BLaER1 (cell line): ENCODE measurements around the gene SERTAD3.

Experiments
- H3K27ac ChIP-seq: shearing (Covaris generic); formaldehyde crosslinking; 2 replicates; pipeline ENCODE4 v1.8.1; 2022
- H3K27me3 ChIP-seq: shearing (Covaris generic); formaldehyde crosslinking; 2 replicates; pipeline ENCODE4 v1.8.1; 2022
- H3K36me3 ChIP-seq: shearing (Covaris generic); formaldehyde crosslinking; 2 replicates; pipeline ENCODE4 v1.8.1; 2022
- H3K4me1 ChIP-seq: shearing (Covaris generic); formaldehyde crosslinking; 2 replicates; pipeline ENCODE4 v1.8.1; 2022
- H3K4me2 ChIP-seq: shearing (Covaris generic); formaldehyde crosslinking; 2 replicates; pipeline ENCODE4 v1.8.1; 2022
- H3K4me3 ChIP-seq: shearing (Covaris generic); formaldehyde crosslinking; 2 replicates; pipeline ENCODE4 v1.8.1; 2022
- H3K9ac ChIP-seq: shearing (Covaris generic); formaldehyde crosslinking; 2 replicates; pipeline ENCODE4 v1.8.1; 2022
- H3K9me3 ChIP-seq: shearing (Covaris generic); formaldehyde crosslinking; 2 replicates; pipeline ENCODE4 v1.8.1; 2022
- H4K20me1 ChIP-seq: shearing (Covaris generic); formaldehyde crosslinking; 2 replicates; pipeline ENCODE4 v1.8.1; 2022
- Cebpa-rat ChIP-seq: shearing (Covaris generic); IDR thresholded peaks from 2 replicates; pipeline ENCODE4 v1.8.1; 2022

The SERTAD3 gene

DNA sequence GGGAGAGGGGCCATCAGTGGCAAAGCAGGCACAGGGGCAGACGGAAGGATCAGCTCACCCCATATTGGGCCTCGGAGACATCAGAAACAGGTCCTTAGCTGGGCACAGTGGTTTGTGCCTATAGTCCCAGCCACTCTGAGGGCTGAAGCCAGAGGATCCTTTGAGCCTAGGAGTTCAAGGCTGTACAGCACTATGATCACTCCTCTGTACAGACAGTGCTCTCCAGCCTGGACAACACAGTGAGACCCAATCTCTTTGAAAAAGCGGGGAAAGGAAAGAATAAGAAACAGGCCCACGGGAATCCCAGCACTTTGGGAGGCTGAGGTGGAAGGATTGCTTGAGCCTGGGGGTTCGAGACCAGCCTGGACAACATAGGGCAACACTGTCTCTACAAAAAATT, 24.4 kb downstream of the SERTAD3 start:
- H3K36me3 ChIP-seq: peaks cover 13% of the 10 kb centered on the region
- H3K9me3 ChIP-seq: no peaks in the 10 kb centered on the region
- H3K4me3 ChIP-seq: no peak overlapping the region
- H3K9ac ChIP-seq: no peak overlapping the region
- peaks cover 75% of the 10 kb centered on the region for H3K4me1 ChIP-seq
- TF ChIP-seq Cebpa-rat: no peak
- no peak overlapping the region for H3K27ac ChIP-seq
- H4K20me1 ChIP-seq: no peaks in the 10 kb centered on the region
- H3K27me3 ChIP-seq: no peaks in the 10 kb centered on the region
- H3K4me2 ChIP-seq: no peak overlapping the region

GRCh38 chr19:40419066-40419612, 25.0 kb downstream of the SERTAD3 start:
- no peak for TF ChIP-seq Cebpa-rat
- H3K36me3 ChIP-seq: peaks cover 13% of the 10 kb centered on the region
- H3K27me3 ChIP-seq: no peaks in the 10 kb centered on the region
- H3K27ac ChIP-seq: 0 out of 2 replicates have a peak overlapping the region, but pooled peaks have one; percentile 13
- no peak overlapping the region for H3K4me3 ChIP-seq
- H3K4me2 ChIP-seq: no peak overlapping the region
- no peak overlapping the region for H3K9ac ChIP-seq
- no peaks in the 10 kb centered on the region for H4K20me1 ChIP-seq
- H3K4me1 ChIP-seq: peaks cover 75% of the 10 kb centered on the region
- H3K9me3 ChIP-seq: no peaks in the 10 kb centered on the region

DNA sequence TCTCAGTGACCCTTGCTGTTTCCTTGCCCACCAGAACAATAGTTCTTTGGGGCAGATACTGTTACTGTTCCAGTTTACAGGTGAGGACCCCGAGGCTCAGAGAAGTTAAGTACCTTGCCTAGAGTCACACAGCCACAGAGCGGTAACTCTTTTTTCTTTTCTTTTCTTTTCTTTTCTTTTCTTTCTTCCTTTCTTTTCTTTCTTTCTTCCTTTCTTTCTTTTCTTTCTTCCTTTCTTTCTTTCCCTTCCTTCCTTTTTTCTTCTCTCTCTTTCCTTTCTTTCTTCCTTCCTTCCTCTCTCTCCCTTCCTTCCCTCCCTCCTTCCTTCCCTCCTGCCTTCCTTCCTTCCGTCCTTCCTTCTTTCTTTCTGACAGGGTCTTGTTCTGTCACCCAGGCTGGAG, 26.1 kb downstream of the SERTAD3 start:
- H3K4me1 ChIP-seq: peaks cover 79% of the 10 kb centered on the region
- H3K4me3 ChIP-seq: no peak overlapping the region
- no peak for TF ChIP-seq Cebpa-rat
- H4K20me1 ChIP-seq: no peaks in the 10 kb centered on the region
- H3K4me2 ChIP-seq: peak overlapping the region; percentile 72
- peaks cover 9% of the 10 kb centered on the region for H3K36me3 ChIP-seq
- no peaks in the 10 kb centered on the region for H3K9me3 ChIP-seq
- peak overlapping the region; percentile 81 for H3K27ac ChIP-seq
- peak overlapping the region; percentile 57; the same call in 1 of the 2 replicates for H3K9ac ChIP-seq
- no peaks in the 10 kb centered on the region for H3K27me3 ChIP-seq

DNA sequence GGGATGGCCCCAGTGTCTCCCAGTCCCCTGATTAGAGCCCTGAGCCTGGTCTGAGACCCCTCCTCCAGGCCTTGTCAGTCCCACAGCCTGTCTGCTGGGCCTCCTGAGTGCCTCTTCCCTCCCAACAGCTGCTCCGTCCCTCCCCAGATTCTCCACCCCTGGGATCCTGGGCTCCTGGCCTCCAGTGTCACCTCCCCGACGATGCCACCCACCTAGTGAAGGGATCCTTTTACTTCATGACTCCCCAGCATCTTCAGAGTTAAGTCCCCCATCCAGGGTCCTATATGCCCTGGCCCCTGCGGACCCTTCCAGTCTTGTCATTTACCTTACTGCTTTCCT, 26.5 kb downstream of the SERTAD3 start:
- H3K4me3 ChIP-seq: no peak overlapping the region
- H3K27me3 ChIP-seq: no peaks in the 10 kb centered on the region
- no peaks in the 10 kb centered on the region for H3K9me3 ChIP-seq
- no peaks in the 10 kb centered on the region for H4K20me1 ChIP-seq
- peaks cover 4% of the 10 kb centered on the region for H3K36me3 ChIP-seq
- peak overlapping the region; percentile 57 for H3K9ac ChIP-seq
- peak overlapping the region; percentile 81 for H3K27ac ChIP-seq
- H3K4me2 ChIP-seq: peak overlapping the region; percentile 72
- TF ChIP-seq Cebpa-rat: no peak
- peaks cover 83% of the 10 kb centered on the region for H3K4me1 ChIP-seq

DNA sequence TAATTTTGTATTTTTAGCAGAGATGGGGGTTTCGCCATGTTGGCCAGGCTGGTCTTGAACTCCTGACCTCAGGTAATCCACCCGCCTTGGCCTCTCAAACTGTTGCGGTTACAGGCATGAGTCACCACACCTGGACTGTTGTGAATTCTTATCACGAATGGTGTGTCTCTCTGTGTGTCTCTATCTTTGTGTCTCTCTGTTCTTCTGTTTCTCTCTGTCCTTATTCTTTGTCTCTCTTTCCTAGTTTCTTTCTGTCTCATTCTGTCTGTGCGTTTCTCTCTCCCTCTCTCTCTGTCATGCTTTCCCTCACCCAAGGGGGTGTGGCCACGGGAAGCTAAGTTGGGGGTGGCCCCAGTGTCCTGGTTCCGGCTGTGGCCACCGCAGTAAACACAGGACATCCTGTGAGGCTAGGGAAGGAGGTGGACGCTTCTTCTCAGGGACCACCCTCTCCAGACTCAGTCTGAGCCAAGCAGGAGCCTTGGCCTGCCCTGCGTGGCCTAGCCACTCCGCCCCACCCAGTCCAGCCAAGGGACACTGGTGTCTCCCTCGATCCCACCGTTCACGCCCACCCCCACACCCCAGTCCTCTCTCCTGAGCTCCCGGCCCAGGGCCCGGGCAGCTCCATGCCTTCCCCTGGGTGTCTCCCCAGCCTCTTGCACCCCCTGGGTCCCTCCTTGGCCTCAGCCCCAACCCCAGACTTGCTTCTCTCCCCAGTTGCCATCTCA, 27.1 kb downstream of the SERTAD3 start:
- no peaks in the 10 kb centered on the region for H3K36me3 ChIP-seq
- peak overlapping the region; percentile 57 for H3K9ac ChIP-seq
- peak overlapping the region; percentile 81 for H3K27ac ChIP-seq
- peak overlapping the region; percentile 72 for H3K4me2 ChIP-seq
- no peaks in the 10 kb centered on the region for H3K27me3 ChIP-seq
- no peak for TF ChIP-seq Cebpa-rat
- H3K4me3 ChIP-seq: no peak overlapping the region
- H3K9me3 ChIP-seq: no peaks in the 10 kb centered on the region
- H4K20me1 ChIP-seq: no peaks in the 10 kb centered on the region
- H3K4me1 ChIP-seq: peaks cover 89% of the 10 kb centered on the region

DNA sequence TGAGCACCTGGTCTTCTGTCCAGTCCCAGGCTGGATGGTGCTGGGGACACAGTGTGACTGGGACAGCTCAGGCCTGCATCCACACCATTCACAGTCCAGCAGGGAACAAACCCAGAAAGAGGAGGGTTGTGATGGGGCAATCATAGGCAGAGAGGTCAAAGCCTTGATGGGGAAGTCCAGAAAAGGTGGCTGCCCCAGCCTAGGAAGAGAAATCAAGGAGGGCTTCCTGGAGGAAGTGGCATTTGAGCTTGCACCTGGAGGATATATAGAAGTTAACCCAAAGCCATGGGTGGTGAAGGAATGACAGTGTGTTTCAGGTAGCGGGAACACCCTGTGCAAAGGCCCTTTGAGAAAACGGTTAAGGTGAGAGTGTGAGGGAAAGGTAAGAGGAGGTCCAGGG, 28.4 kb downstream of the SERTAD3 start:
- Histone ChIP-seq H3K36me3 (no peaks in the 10 kb centered on the region), H3K4me3 (no peak overlapping the region), H3K9me3 (no peaks in the 10 kb centered on the region), H4K20me1 (no peaks in the 10 kb centered on the region), H3K27ac (peak overlapping the region; percentile 81; the same call in 1 of the 2 replicates), H3K4me1 (peaks cover 90% of the 10 kb centered on the region), H3K27me3 (no peaks in the 10 kb centered on the region), H3K4me2 (peak overlapping the region; percentile 72; the same call in 1 of the 2 replicates), H3K9ac (no peak overlapping the region)
- no peak for TF ChIP-seq Cebpa-rat

- no peaks in the 10 kb centered on the region for H3K9me3 ChIP-seq
- H3K4me2 ChIP-seq: peak overlapping the region; percentile 96
- peaks cover 92% of the 10 kb centered on the region for H3K4me1 ChIP-seq
- no peaks in the 10 kb centered on the region for H4K20me1 ChIP-seq
- H3K27ac ChIP-seq: peak overlapping the region; percentile 55
- TF ChIP-seq Cebpa-rat: no peak
- H3K36me3 ChIP-seq: no peaks in the 10 kb centered on the region
- no peaks in the 10 kb centered on the region for H3K27me3 ChIP-seq
- peak overlapping the region; percentile 38; the same call in 1 of the 2 replicates for H3K9ac ChIP-seq
- H3K4me3 ChIP-seq: no peak overlapping the region
Measured at GRCh38 chr19:40414542-40415535, 29.3 kb downstream of the SERTAD3 start.

GRCh38 chr19:40413291-40413845, 30.8 kb downstream of the SERTAD3 start, which contains the start of gene PRX:
TSS of gene PRX (minus strand) at chr19:40413378. CDS start at chr19:40407932, 5,446 bp downstream.
- Histone ChIP-seq H3K27me3 (no peaks in the 10 kb centered on the region), H3K4me1 (peaks cover 97% of the 10 kb centered on the region), H3K9ac (peak within 1 kb of the TSS; percentile 78), H4K20me1 (no peaks in the 10 kb centered on the region), H3K36me3 (no peaks in the 10 kb centered on the region), H3K4me3 (peak within 1 kb of the TSS; percentile 52), H3K9me3 (no peaks in the 10 kb centered on the region), H3K27ac (peak within 1 kb of the TSS; percentile 88), H3K4me2 (peak within 1 kb of the TSS; percentile 96)
- TF ChIP-seq Cebpa-rat: no peak

DNA sequence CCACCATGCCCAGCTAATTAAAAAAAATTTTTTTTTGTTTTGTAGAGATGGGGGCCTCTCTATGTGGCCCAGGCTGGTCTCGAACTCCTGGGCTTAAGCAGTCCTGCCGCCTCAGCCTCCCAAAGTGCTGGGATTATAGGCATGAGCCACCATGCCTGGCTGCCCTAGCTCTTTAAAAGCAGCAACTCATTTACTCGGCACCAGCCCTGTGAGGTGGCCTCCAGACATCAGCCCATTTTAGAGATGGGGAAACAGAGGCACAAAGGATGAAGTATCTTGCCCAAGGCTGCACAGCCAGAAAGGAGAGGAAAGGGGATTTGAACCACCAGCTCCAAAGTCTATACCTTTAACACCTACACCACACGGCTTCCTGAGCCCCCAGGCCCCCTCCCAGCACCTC, 31.3 kb downstream of the SERTAD3 start:
- H4K20me1 ChIP-seq: no peaks in the 10 kb centered on the region
- TF ChIP-seq Cebpa-rat: no peak
- H3K4me1 ChIP-seq: peaks cover 97% of the 10 kb centered on the region
- no peaks in the 10 kb centered on the region for H3K27me3 ChIP-seq
- H3K4me3 ChIP-seq: peak overlapping the region; percentile 52
- peaks cover under 1% of the 10 kb centered on the region; the same call in 1 of the 2 replicates for H3K36me3 ChIP-seq
- H3K9ac ChIP-seq: peak overlapping the region; percentile 68; the same call in 1 of the 2 replicates
- H3K27ac ChIP-seq: peak overlapping the region; percentile 88
- H3K9me3 ChIP-seq: no peaks in the 10 kb centered on the region
- H3K4me2 ChIP-seq: peak overlapping the region; percentile 96
